ENCODE measurements around the gene DUXA.
"Not testable (repeated sequence)": the region's sequence is repeated elsewhere in the genome, so short reads cannot be mapped to it uniquely, and the experiment has no call there.

Gene DUXA

GRCh38 chr19:57152921-57153320 lies 14.4 kb downstream of the DUXA start:
- Histone ChIP-seq H3K4ac (ENCODE audit: low read length) (no peak overlapping the region), H3K4me3 (ENCODE audit: low read length in 2 of 2) (no peak overlapping the region), H3K4me2 (ENCODE audit: insufficient read depth, low read length, poor library complexity, severe bottlenecking) (no peak overlapping the region), H3K27me3 (ENCODE audit: control insufficient read depth in 3 of 3, insufficient read depth in 3 of 3, low read depth in 1 of 3, low read length in 3 of 3) (no peaks in the 10 kb centered on the region), H3K36me3 (replicated peaks in 1 of 2; ENCODE audit: control insufficient read depth in 2 of 2, insufficient read depth in 2 of 2, low read length in 2 of 2) (no peaks in the 10 kb centered on the region), H2AFZ (ENCODE audit: low read length) (no peak overlapping the region), H2AK5ac (ENCODE audit: low read depth, low read length) (no peak overlapping the region), H3K14ac (ENCODE audit: low read length) (no peak overlapping the region), H2BK12ac (ENCODE audit: low read length) (no peak overlapping the region), H3K4me1 (ENCODE audit: control insufficient read depth in 2 of 2, insufficient read depth in 1 of 2, low read depth in 1 of 2, low read length in 2 of 2) (no peaks in the 10 kb centered on the region), H2BK120ac (ENCODE audit: low read depth, low read length) (no peak overlapping the region), H3K27ac (replicated peaks; ENCODE audit: low read length) (no peak overlapping the region), H3K79me1 (ENCODE audit: low read depth, low read length) (no peaks in the 10 kb centered on the region), H3K18ac (ENCODE audit: low read length) (no peak overlapping the region), H4K8ac (ENCODE audit: low read depth, low read length) (no peak overlapping the region), H4K91ac (ENCODE audit: low read depth, low read length, poor library complexity) (no peak overlapping the region), H2BK15ac (ENCODE audit: low read length) (no peak overlapping the region), H3K23ac (ENCODE audit: low read depth, low read length, poor library complexity) (no peak overlapping the region), H3K9ac (ENCODE audit: low read depth, low read length, poor library complexity) (no peak overlapping the region), H3K9me3 (replicated peaks in 1 of 2; ENCODE audit: control insufficient read depth in 2 of 2, insufficient read depth in 1 of 2, low read depth in 1 of 2, low read length in 2 of 2) (peaks cover 0 to 9% of the 10 kb centered on the region in 2 donors), H2BK5ac (ENCODE audit: low read length) (no peak overlapping the region)
- DNase-seq (ENCODE audit: low spot score), result no peak
- WGBS, 2 donors (ENCODE audit: extremely low coverage in 2 of 2, insufficient read length in 2 of 2, insufficient replicate concordance in 1 of 2), result no CpG with 5 or more reads among the region's 5 CpGs

- Histone ChIP-seq H3K4me2 (ENCODE audit: insufficient read depth, low read length, poor library complexity, severe bottlenecking) (no peak overlapping the region), H2BK120ac (ENCODE audit: low read depth, low read length) (no peak overlapping the region), H3K9ac (ENCODE audit: low read depth, low read length, poor library complexity) (no peak overlapping the region), H3K18ac (ENCODE audit: low read length) (no peak overlapping the region), H4K8ac (ENCODE audit: low read depth, low read length) (no peak overlapping the region), H2BK12ac (ENCODE audit: low read length) (no peak overlapping the region), H2BK5ac (ENCODE audit: low read length) (no peak overlapping the region), H3K27ac (replicated peaks; ENCODE audit: low read length) (no peak overlapping the region), H3K9me3 (replicated peaks in 1 of 2; ENCODE audit: control insufficient read depth in 2 of 2, insufficient read depth in 1 of 2, low read depth in 1 of 2, low read length in 2 of 2) (peaks cover 0 to 19% of the 10 kb centered on the region in 2 donors), H3K14ac (ENCODE audit: low read length) (no peak overlapping the region), H2AFZ (ENCODE audit: low read length) (no peak overlapping the region), H3K79me1 (ENCODE audit: low read depth, low read length) (no peaks in the 10 kb centered on the region), H3K4me1 (ENCODE audit: control insufficient read depth in 2 of 2, insufficient read depth in 1 of 2, low read depth in 1 of 2, low read length in 2 of 2) (no peaks in the 10 kb centered on the region), H3K27me3 (ENCODE audit: control insufficient read depth in 3 of 3, insufficient read depth in 3 of 3, low read depth in 1 of 3, low read length in 3 of 3) (no peaks in the 10 kb centered on the region), H3K4ac (ENCODE audit: low read length) (no peak overlapping the region), H4K91ac (ENCODE audit: low read depth, low read length, poor library complexity) (no peak overlapping the region), H3K36me3 (replicated peaks in 1 of 2; ENCODE audit: control insufficient read depth in 2 of 2, insufficient read depth in 2 of 2, low read length in 2 of 2) (no peaks in the 10 kb centered on the region), H2AK5ac (ENCODE audit: low read depth, low read length) (no peak overlapping the region), H2BK15ac (ENCODE audit: low read length) (no peak overlapping the region), H3K4me3 (ENCODE audit: low read length in 2 of 2) (no peak overlapping the region), H3K23ac (ENCODE audit: low read depth, low read length, poor library complexity) (no peak overlapping the region)
- no peak for DNase-seq (ENCODE audit: low spot score)
- WGBS, 2 donors (ENCODE audit: extremely low coverage in 2 of 2, insufficient read length in 2 of 2, insufficient replicate concordance in 1 of 2), result no CpG with 5 or more reads among the region's 4 CpGs
Observed at GRCh38 chr19:57141699-57142098, 25.6 kb downstream of the DUXA start.

- Histone ChIP-seq H2BK5ac (ENCODE audit: low read length) (no peak overlapping the region), H3K27ac (replicated peaks; ENCODE audit: low read length) (no peak overlapping the region), H3K18ac (ENCODE audit: low read length) (no peak overlapping the region), H2BK15ac (ENCODE audit: low read length) (no peak overlapping the region), H3K4ac (ENCODE audit: low read length) (no peak overlapping the region), H4K8ac (ENCODE audit: low read depth, low read length) (no peak overlapping the region), H3K9me3 (replicated peaks in 1 of 2; ENCODE audit: control insufficient read depth in 2 of 2, insufficient read depth in 1 of 2, low read depth in 1 of 2, low read length in 2 of 2) (peaks cover 0 to 18% of the 10 kb centered on the region in 2 donors), H2AK5ac (ENCODE audit: low read depth, low read length) (no peak overlapping the region), H3K4me2 (ENCODE audit: insufficient read depth, low read length, poor library complexity, severe bottlenecking) (no peak overlapping the region), H3K36me3 (replicated peaks in 1 of 2; ENCODE audit: control insufficient read depth in 2 of 2, insufficient read depth in 2 of 2, low read length in 2 of 2) (no peaks in the 10 kb centered on the region), H3K9ac (ENCODE audit: low read depth, low read length, poor library complexity) (no peak overlapping the region), H2AFZ (ENCODE audit: low read length) (no peak overlapping the region), H2BK12ac (ENCODE audit: low read length) (no peak overlapping the region), H3K4me1 (ENCODE audit: control insufficient read depth in 2 of 2, insufficient read depth in 1 of 2, low read depth in 1 of 2, low read length in 2 of 2) (no peaks in the 10 kb centered on the region), H4K91ac (ENCODE audit: low read depth, low read length, poor library complexity) (no peak overlapping the region), H3K79me1 (ENCODE audit: low read depth, low read length) (no peaks in the 10 kb centered on the region), H3K14ac (ENCODE audit: low read length) (no peak overlapping the region), H3K4me3 (ENCODE audit: low read length in 2 of 2) (no peak overlapping the region), H3K27me3 (ENCODE audit: control insufficient read depth in 3 of 3, insufficient read depth in 3 of 3, low read depth in 1 of 3, low read length in 3 of 3) (no peaks in the 10 kb centered on the region), H3K23ac (ENCODE audit: low read depth, low read length, poor library complexity) (no peak overlapping the region), H2BK120ac (ENCODE audit: low read depth, low read length) (no peak overlapping the region)
- DNase-seq (ENCODE audit: low spot score), result no peak
- WGBS, 2 donors (ENCODE audit: extremely low coverage in 2 of 2, insufficient read length in 2 of 2, insufficient replicate concordance in 1 of 2), result no CpG with 5 or more reads among the region's 6 CpGs
Observed at GRCh38 chr19:57135797-57136196, 31.5 kb downstream of the DUXA start.

- H3K27ac ChIP-seq (replicated peaks; ENCODE audit: low read length); H3K4me1 ChIP-seq (ENCODE audit: control insufficient read depth in 2 of 2, insufficient read depth in 1 of 2, low read depth in 1 of 2, low read length in 2 of 2): not testable (repeated sequence)
- no CpG with 5 or more reads among the region's 3 CpGs for WGBS, 2 donors (ENCODE audit: extremely low coverage in 2 of 2, insufficient read length in 2 of 2, insufficient replicate concordance in 1 of 2)
Observed at GRCh38 chr19:57127403-57127802, 39.9 kb downstream of the DUXA start.

More at GRCh38 chr19:57127403-57127802, 39.9 kb downstream of the DUXA start:
- not testable (repeated sequence) for H3K36me3 ChIP-seq (replicated peaks in 1 of 2; ENCODE audit: control insufficient read depth in 2 of 2, insufficient read depth in 2 of 2, low read length in 2 of 2); H3K4me2 ChIP-seq (ENCODE audit: insufficient read depth, low read length, poor library complexity, severe bottlenecking); H2BK15ac ChIP-seq (ENCODE audit: low read length); H3K4ac ChIP-seq (ENCODE audit: low read length); H2AFZ ChIP-seq (ENCODE audit: low read length); H3K23ac ChIP-seq (ENCODE audit: low read depth, low read length, poor library complexity); H2BK5ac ChIP-seq (ENCODE audit: low read length); H4K91ac ChIP-seq (ENCODE audit: low read depth, low read length, poor library complexity); H3K18ac ChIP-seq (ENCODE audit: low read length); H2AK5ac ChIP-seq (ENCODE audit: low read depth, low read length); H3K27me3 ChIP-seq (ENCODE audit: control insufficient read depth in 3 of 3, insufficient read depth in 3 of 3, low read depth in 1 of 3, low read length in 3 of 3); H2BK12ac ChIP-seq (ENCODE audit: low read length); H2BK120ac ChIP-seq (ENCODE audit: low read depth, low read length); H3K79me1 ChIP-seq (ENCODE audit: low read depth, low read length); H4K8ac ChIP-seq (ENCODE audit: low read depth, low read length); H3K9ac ChIP-seq (ENCODE audit: low read depth, low read length, poor library complexity); H3K14ac ChIP-seq (ENCODE audit: low read length); H3K4me3 ChIP-seq (ENCODE audit: low read length in 2 of 2); DNase-seq (ENCODE audit: low spot score)
- peaks cover 0 to 14% of the 10 kb centered on the region in 2 donors for H3K9me3 ChIP-seq (replicated peaks in 1 of 2; ENCODE audit: control insufficient read depth in 2 of 2, insufficient read depth in 1 of 2, low read depth in 1 of 2, low read length in 2 of 2)

Data from neuronal stem cell (in vitro differentiated cells).